ENCODE measurements around the gene PITX1.

PITX1 gene

DNA sequence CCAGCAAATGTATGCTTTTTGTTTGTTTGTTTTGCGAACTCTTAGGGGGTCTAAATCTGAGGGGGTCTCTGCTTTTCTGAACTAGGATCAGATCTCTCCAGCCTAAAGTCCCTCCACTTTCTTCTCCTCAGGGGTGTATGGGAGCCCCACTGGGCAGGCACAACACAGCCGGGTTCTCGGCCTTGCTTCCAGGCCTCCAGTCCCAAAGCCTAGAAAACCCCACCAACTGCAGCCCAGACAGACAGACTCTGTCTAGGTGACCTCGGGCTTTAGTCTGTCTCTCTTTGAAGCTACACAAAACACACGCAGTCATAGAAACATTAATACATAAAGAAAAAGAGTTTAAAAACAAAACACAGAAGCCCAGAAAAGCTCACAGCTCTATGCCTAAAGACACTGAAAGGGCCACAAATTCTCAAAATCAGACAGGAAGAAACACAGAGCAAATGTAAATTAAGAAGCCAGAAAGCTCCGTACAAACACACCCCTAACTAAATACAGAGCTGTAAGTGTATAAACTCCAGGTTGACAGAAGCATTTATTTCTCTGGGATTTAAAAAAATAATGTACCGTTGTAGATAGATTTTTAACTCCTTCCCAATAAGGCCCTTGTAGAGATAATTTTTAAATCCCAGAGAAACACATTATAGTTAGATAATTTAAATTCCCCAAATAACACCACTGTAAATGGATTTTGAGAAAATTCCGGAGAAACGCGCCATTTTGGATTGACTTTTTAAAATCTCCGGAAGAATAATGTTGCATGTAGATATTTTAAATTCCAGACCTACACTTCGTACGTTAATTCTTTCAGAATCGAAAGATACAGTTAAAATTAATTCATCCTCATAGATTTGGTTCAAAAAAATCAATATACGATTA, 2.0 kb downstream of the PITX1 start:
- ATAC-seq (no peak), DNase-seq (no peak)
- Mint-ChIP-seq H3K4me3 (peak overlapping the region; percentile 64), H3K27me3 (peaks cover 74% of the 10 kb centered on the region), H3K36me3 (ENCODE audit: low read depth) (peaks cover 6% of the 10 kb centered on the region), H3K4me1 (peaks cover 31% of the 10 kb centered on the region), H3K27ac (no peak overlapping the region), H3K9me3 (no peaks in the 10 kb centered on the region)

DNA sequence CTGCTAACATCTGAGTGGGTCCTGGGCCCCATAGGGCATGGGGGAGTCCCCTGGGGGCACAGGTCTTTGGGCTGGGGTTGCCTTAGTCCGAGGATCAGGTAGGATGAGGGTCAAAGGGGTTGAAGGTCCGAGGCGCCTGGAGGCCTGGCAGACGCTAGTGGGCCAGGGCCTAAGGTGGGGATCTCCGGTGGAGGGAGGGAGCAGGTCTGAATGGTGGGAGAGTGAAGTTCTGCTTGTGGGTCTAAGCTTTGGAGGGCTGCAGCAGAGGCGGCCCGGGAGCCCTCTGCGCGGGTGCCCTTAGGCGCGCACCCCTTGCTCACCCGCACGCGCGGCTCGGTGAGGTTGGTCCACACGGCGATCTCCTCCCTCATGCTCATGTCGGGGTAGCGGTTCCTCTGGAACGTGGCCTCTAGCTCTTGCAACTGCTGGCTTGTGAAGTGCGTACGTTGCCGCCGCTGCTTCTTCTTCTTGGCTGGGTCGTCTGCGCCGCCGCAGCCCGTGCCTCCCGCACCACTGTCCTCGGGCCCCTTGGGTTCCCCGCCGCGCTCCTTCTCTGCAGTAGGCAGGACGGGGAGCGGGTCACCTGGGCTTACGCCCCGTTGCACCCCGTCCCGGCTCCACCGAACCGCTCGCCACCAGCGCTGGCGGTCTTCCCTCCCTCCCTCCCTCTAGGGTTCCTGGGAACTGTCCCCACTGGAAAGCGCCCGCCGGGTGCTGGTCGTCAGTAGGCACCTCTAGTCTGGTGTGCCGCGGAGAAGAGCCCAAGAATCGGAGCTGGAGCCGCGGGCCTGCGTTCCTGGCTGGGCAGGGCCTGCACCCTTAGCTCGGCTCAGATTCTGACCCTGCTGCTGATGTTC, 2.8 kb downstream of the PITX1 start:
- Mint-ChIP-seq H3K9me3 (no peaks in the 10 kb centered on the region), H3K27ac (no peak overlapping the region), H3K4me1 (peaks cover 31% of the 10 kb centered on the region), H3K36me3 (ENCODE audit: low read depth) (peaks cover 6% of the 10 kb centered on the region), H3K27me3 (peaks cover 71% of the 10 kb centered on the region), H3K4me3 (no peak overlapping the region)
- DNase-seq: no peak
- ATAC-seq: peak; percentile 13

DNA sequence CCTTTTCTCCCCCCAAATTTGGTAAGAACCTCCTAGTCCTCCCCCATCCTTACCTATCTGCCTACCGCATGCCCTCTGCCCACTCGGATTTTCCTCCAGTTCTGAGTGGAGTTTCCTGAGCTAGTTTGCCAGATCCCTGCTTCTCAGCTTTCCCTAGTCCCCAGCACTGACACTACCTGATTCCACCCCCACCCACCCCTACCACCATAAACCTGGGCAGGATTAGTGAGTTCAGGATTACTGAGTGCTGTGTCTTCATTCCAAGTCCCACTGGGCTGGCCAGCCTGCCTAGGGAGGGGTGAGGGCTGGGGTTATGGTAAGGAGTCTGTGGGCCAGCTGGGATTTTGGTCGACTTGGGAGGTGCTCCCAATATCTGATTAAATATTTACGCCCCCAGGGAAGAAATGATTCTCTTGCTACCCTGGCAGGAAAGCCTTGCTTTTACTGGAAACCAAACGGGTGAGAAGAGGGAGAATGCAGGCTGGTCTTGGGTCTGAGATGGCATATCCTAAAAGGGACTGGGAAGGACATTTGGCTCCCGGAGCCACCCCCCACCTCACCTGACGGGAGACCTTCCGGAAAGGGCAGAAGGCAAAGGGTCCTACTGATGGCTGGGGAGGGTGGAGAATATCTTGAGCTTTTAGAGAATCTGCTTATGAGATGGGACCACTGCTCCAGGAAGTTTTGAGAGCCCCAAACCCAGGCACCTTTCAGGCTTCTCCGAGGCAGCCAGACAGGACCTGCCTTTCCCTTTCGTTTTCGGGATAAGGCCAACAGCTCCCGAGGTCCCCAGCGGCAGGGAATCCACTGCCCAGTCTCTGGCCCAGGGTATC, 3.7 kb downstream of the PITX1 start:
- Mint-ChIP-seq H3K27ac (no peak overlapping the region), H3K4me1 (peaks cover 31% of the 10 kb centered on the region), H3K9me3 (no peaks in the 10 kb centered on the region), H3K36me3 (ENCODE audit: low read depth) (peaks cover 6% of the 10 kb centered on the region), H3K4me3 (peak overlapping the region; percentile 36), H3K27me3 (peaks cover 70% of the 10 kb centered on the region)
- DNase-seq (no peak), ATAC-seq (no peak)

DNA sequence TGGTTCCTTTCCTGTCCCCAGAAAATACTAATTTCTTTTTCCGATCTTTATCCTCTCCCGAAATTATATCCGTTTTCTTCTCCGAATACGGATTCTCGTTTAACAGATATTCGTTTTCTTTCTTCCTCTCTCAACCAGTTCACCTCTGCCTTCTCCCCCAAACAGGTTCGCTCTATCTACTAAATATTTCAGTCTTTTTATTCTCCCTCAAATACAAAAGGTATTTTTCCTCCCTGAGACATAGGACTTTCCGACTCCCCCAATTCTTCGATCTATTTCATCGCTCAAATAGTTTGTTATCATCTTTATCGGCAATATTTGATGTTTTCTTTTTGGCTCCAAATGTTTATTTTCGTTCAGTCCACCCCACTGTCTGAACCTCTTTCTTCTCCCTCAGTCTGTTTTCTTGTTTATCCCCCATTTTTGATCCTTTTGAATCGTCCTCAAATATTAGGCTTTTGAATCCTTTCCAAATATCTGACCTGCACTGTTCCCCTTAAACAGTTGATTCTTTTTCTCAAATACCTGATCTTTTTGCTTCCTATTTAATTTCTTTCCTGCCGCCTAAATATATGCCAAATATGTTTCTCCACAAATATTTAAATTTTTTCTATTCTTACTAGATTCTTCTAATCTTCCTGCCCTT, 4.4 kb downstream of the PITX1 start:
- ATAC-seq (no peak), DNase-seq (no peak)
- Mint-ChIP-seq H3K4me3 (no peak overlapping the region), H3K27ac (peak overlapping the region; percentile 2), H3K36me3 (ENCODE audit: low read depth) (peaks cover 6% of the 10 kb centered on the region), H3K4me1 (peaks cover 27% of the 10 kb centered on the region), H3K9me3 (no peaks in the 10 kb centered on the region), H3K27me3 (peaks cover 65% of the 10 kb centered on the region)

DNA sequence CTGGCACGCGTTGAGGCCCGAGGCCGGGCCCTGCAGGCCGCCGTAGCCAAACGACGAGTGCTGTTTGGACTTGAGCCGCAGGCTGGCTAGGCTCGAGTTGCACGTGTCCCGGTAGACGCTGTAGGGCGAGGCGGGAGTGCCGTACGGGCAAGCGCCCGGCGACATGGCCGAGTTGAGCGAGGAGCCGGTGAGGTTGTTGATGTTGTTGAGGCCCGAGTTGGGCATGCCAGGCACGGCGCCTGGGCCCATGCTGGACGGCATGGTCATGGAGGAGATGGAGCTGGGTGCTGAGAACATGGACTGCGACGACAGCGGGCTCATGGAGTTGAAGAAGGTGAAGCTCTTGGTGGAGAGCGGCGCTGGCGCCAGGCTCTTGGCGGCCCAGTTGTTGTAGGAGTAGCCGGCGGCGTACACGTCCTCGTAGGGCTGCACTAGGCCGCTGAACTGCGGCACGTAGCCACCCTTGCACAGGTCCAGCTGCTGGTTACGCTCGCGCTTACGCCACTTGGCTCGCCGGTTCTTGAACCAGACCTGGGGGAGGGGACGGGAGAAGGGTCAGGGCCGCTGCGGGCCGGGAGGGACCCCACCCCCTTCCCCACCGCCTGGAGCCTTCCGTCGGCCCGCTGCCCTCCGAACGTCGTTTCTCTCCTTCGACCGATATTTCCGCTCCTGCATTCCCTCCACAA, 5.1 kb downstream of the PITX1 start:
- Mint-ChIP-seq H3K27me3 (peaks cover 63% of the 10 kb centered on the region), H3K9me3 (no peaks in the 10 kb centered on the region), H3K4me3 (peak overlapping the region; percentile 17), H3K4me1 (peaks cover 25% of the 10 kb centered on the region), H3K27ac (peak overlapping the region; percentile 2), H3K36me3 (ENCODE audit: low read depth) (peaks cover 6% of the 10 kb centered on the region)
- DNase-seq (no peak), ATAC-seq (no peak)

DNA sequence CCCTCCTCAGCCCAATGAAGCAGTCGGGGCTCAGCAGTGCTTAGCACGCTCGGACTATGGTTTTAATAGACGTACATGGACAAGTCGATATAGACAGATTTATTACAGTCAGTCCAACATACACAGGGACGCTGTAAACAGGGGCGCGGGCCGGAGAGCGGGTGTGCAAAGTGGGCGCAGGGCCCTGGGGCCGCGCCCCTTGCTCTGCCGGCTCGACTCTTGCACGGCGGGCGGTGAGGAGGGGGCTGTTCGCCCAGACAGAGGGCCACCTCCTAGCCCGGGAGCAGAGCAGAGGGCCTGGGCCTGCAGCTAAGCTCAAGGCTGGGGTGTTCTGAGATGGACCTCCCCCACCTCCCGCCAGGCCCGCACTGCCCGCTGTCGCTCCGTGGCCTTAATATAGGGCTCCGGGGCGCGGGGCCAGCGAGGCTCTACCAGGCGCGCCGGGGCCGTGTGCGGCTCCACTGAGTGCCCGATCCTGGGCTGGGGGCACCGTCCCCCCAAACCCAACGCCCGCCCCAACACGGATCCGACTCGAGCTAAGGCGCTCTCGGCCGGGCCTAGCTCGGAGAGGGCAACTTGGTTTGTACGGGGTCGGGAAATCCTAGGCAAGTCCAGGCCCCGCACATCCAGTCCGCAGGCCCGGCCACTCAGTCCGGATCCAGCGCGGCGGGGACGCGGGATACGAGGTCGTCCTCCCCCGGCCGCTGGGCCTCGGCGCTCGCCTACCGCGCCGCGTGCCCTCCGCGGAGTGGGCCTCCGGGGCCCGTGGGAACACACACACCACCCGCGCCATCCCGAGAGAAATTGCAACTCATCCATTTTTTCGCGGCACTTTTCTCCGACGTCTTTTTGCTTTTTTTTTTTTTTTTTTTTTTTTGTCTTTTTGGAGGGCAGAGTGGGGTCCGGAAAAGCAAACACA, 6.1 kb downstream of the PITX1 start:
- no peak overlapping the region for H3K27ac Mint-ChIP-seq
- peaks cover 6% of the 10 kb centered on the region for H3K36me3 Mint-ChIP-seq (ENCODE audit: low read depth)
- H3K4me1 Mint-ChIP-seq: peaks cover 22% of the 10 kb centered on the region
- H3K9me3 Mint-ChIP-seq: no peaks in the 10 kb centered on the region
- ATAC-seq (no peak), DNase-seq (no peak)
- H3K27me3 Mint-ChIP-seq: peaks cover 58% of the 10 kb centered on the region
- H3K4me3 Mint-ChIP-seq: no peak overlapping the region

DNA sequence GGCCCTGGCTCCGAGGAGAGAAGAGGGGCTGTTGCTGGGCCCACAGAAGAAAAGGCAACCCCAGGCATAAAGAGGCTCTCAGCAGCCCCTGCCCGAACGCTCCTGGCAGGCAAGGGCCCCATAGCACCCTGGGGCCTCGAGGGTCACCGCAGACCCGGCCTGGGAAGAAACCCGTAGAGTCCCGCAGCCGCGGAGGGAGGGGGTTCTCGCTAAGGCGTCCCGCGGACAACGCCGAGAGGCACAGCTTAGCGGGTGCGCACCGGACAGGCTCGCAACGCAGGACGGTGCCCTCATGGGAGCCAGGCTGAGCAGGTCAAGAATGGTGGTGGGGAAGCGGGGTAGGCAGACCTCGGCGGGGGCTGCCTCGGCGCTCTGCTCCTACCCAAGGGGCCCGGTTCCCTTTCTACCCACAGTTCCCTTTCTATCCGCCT, 6.7 kb downstream of the PITX1 start:
- H3K36me3 Mint-ChIP-seq (ENCODE audit: low read depth): peaks cover 6% of the 10 kb centered on the region
- H3K27ac Mint-ChIP-seq: no peak overlapping the region
- no peak overlapping the region for H3K4me3 Mint-ChIP-seq
- ATAC-seq (no peak), DNase-seq (no peak)
- peaks cover 19% of the 10 kb centered on the region for H3K4me1 Mint-ChIP-seq
- H3K27me3 Mint-ChIP-seq: peaks cover 54% of the 10 kb centered on the region
- H3K9me3 Mint-ChIP-seq: no peaks in the 10 kb centered on the region

DNA sequence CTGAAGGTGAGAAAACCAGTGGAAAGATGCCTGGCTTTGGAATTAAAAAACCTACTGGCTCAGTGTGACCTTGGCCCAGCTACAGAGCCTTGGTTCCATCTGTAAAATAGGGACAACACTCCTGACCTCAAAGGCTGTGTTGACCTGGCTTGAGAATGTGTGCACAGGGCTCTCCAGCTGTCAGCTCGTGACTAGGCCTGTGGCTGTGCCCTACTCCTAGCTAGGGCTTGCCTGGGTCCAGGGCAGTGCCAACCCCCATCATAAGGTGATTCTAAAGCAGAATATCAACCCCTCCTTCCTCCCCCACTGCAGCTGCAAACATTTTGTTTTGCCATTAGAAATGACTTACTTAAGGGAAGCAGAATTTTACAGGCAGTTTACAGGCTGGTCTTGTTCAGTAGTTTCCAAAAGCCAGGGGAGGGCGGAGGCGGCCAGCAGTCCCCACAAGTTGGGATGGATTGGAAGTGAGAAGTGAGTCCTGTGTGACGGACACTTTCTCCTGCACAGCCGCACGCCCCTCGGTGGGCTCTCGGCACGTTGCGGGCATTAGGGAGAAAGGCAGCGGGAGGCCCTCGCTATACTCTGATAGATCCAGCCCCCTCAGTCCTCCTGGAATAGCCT, 7.3 kb downstream of the PITX1 start:
- Mint-ChIP-seq H3K4me3 (no peak overlapping the region), H3K27me3 (peaks cover 48% of the 10 kb centered on the region), H3K36me3 (ENCODE audit: low read depth) (peaks cover 6% of the 10 kb centered on the region), H3K9me3 (no peaks in the 10 kb centered on the region), H3K4me1 (peaks cover 14% of the 10 kb centered on the region), H3K27ac (no peak overlapping the region)
- ATAC-seq (no peak), DNase-seq (no peak)

DNA sequence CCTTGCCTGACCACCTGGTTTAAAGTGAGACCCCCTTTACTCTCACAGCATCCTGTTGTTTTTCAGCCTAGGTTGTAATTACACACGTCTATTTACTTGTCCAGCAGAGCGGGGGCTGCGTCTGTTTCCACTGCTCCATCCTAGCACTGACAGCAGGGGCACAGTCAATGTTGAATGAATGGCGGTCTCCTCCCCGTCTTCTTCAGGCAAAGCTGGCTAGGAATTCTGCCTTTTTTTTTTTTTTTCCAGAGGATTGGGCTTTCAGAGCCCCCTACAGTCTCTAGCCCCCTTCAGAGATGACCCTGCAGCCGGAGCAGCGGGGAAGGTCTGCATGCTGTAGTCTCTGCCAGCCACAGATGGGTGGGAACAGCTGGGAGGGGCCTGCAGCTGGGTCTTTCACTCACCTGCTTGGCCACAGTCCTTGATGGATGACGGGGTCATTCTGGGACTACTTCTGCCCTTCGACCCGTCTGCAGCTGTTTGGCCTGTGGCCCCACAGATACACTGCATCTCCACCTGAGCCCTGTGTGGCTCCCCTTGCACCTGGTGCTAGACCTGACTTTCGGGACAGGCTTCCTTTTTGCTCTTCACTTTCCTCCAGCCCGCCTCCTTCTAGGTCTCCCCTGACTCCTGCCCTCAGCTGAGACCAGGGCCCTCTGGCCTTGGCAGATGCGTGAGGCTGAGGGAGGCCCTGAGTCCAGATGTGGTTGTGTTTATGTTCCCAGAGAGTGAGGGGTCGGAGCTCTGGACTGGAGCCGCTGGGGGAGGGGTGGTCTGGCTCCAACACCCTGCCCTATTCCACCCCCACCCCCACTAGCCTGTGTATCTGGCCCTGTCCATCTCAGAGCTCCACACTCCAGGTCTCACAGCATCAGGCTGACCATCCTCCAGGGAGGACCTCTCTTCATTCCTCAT, 8.0 kb downstream of the PITX1 start:
- no peaks in the 10 kb centered on the region for H3K9me3 Mint-ChIP-seq
- peaks cover 11% of the 10 kb centered on the region for H3K4me1 Mint-ChIP-seq
- no peak overlapping the region for H3K27ac Mint-ChIP-seq
- DNase-seq (no peak), ATAC-seq (no peak)
- peaks cover 6% of the 10 kb centered on the region for H3K36me3 Mint-ChIP-seq (ENCODE audit: low read depth)
- peaks cover 41% of the 10 kb centered on the region for H3K27me3 Mint-ChIP-seq
- H3K4me3 Mint-ChIP-seq: no peak overlapping the region

DNA sequence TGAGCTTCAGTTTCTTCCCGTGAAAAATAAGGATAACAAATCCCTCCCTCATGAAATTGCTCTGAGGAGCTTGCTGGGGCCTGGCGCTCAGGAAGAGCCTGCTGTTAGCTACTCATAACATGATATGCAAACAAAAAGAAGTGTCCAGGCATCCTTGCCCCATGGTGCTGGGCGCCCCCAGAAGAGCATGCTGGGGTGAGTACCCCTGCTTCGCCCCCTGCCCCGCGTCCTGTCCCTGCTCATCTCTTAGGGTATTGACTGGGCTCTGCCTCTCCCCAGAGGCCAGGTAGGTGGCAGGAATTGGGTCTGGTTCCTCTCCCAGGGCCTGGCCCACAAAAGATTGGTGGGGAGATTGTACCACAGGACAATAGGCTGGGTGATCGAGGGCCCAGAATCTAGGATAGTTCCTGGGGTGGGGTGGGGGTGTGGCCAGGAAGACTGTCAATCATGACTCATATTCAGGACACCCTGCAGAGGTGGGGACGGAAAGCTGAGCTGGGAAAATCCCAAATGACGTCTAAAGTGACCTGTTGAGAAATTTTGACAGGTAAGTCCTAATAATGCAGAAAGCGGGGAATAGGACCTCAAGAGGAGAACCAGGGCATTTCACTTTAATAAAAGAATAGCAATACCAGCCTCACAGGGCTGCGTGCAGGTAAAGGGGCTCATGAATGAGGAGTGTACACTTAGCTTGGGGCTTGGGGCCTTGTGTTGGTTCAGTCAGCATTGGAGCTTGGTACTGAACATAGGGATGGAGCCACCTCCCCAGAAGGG, 8.9 kb downstream of the PITX1 start:
- Mint-ChIP-seq H3K27ac (no peak overlapping the region), H3K9me3 (no peaks in the 10 kb centered on the region), H3K27me3 (peaks cover 32% of the 10 kb centered on the region), H3K4me3 (no peak overlapping the region), H3K36me3 (ENCODE audit: low read depth) (peaks cover 6% of the 10 kb centered on the region), H3K4me1 (peaks cover 5% of the 10 kb centered on the region)
- ATAC-seq (peak; percentile 10), DNase-seq (no peak)

All from activated naive CD8-positive, alpha-beta T cell treated with anti-CD3 and anti-CD28 coated beads, Interleukin-2, amount 50 U/mL, for 24 hours (primary cell).